ENCODE data around the gene RPL27A.

The RPL27A gene

GRCh38 chr11:8709002-8709672, 26.5 kb downstream of the RPL27A start:
- TF ChIP-seq CTCF (IDR thresholded peaks at IDR 0.05) (no peak), ZFX (IDR thresholded peaks at IDR 0.05; ENCODE audit: borderline replicate concordance) (no peak)
- no peak overlapping the region for H3K27ac ChIP-seq

DNA sequence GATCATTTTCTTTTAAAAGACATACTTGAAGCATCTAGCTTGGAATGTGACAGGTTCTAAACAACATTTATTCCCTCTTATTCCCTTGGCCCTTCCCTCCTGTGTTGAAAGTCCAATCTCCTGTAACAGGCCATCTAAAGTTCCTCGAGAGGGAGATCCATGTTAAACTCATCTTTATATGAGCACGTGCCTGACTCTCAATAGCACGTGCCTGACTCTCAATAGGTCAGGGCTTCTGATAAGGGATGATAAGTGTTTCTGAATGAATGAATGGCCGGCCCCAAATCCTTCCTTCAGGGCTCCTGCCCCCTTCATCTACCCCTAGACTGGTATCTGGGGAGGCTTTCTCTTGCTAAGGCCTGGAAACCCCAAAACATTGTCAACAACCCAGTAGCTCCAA, 27.2 kb downstream of the RPL27A start:
- TF ChIP-seq ZFX (IDR thresholded peaks at IDR 0.05; ENCODE audit: borderline replicate concordance) = no peak
- no peak for TF ChIP-seq CTCF (IDR thresholded peaks at IDR 0.05)
- H3K27ac ChIP-seq = no peak overlapping the region

DNA sequence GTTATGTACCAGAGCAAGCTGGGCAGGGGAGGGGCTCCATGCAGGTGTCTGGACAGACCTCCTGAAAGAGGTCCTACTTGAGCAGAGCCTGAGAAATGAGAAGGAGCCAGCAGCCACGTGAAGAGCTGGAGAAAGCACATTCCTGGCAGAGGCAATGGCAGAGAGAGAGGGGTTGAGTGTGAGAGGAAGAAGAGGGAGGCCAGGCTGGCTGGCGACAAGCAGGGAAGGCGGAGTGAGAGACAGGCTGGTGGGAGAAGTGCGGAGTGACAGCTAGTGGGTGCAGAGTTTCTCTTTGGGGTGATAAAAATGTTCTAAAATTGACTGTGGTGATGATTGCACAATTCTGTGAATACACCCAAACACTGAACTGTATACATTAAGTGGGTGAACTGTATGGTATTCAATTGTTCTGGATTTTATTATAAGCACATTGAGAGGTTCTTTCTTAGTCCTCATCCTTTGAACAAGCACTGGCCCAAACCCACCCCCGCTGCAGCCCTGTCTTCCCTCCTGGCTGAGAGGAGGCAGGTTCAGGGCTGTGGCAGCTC, 29.4 kb downstream of the RPL27A start:
- H3K27ac ChIP-seq = no peak overlapping the region
- TF ChIP-seq CTCF (IDR thresholded peaks at IDR 0.05) (no peak), ZFX (IDR thresholded peaks at IDR 0.05; ENCODE audit: borderline replicate concordance) (no peak)

DNA sequence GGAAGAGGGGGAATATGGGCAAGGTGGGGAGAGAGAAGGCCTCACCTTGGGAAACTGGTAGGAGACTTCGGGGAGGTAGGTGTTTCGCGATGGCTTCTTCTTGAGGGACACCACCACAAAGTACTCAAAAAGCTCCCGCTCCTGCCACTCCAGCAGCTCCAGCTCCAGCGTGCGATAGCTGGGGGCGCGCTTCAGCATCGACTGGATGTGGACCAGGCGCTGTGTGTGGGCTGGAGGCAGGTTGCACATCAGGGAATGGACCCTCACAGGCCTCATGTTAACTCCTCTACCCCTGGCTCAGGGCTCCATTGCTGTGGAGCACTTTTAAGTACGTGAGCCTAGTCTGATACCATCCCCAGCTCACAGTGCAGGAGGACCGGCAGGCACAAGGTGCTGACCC, 29.9 kb downstream of the RPL27A start:
- no peak for TF ChIP-seq CTCF (IDR thresholded peaks at IDR 0.05)
- no peak for TF ChIP-seq ZFX (IDR thresholded peaks at IDR 0.05; ENCODE audit: borderline replicate concordance)
- no peak overlapping the region for H3K27ac ChIP-seq

- TF ChIP-seq ZFX (IDR thresholded peaks at IDR 0.05; ENCODE audit: borderline replicate concordance) (no peak), CTCF (IDR thresholded peaks at IDR 0.05) (no peak)
- H3K27ac ChIP-seq = no peak overlapping the region
These were observed 31.3 kb downstream of the RPL27A start for GRCh38 chr11:8713760-8714454.

DNA sequence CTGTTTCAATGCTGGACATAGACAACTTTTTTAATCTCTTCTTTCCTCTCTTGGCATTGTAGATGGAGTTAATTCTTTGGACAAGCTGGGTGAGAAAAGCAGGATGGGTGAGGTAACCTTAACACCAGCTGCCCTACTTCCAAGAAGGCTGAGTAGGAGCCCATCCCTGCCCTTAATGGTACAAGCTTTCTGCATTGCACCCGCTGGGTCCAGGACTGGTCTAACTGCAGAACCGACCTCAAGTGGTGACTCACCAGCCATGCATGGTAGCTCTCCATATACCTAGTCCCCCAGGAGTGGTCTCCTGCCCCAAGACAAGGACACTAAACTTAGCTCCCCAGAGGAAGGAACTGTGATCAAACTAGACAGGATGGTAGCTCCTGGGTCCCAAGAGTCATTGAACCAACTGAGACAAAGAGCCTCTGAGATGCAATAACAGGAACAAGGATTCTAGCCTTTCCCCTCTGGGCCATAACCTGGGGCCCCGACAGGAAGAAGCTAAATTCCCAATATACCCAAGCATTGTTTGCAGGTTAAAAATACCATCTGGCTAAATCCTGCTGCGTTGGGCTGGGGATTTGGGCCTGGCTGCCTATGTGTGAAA, 32.1 kb downstream of the RPL27A start:
- no peak for TF ChIP-seq ZFX (IDR thresholded peaks at IDR 0.05; ENCODE audit: borderline replicate concordance)
- no peak for TF ChIP-seq CTCF (IDR thresholded peaks at IDR 0.05)
- no peak overlapping the region for H3K27ac ChIP-seq

- TF ChIP-seq ZFX (IDR thresholded peaks at IDR 0.05; ENCODE audit: borderline replicate concordance) = no peak
- no peak for TF ChIP-seq CTCF (IDR thresholded peaks at IDR 0.05)
- H3K27ac ChIP-seq = no peak overlapping the region
These were observed 32.9 kb downstream of the RPL27A start for GRCh38 chr11:8715501-8715900.

Measured in 22Rv1 (cell line).